Lower leg skin (tissue), 3 donors: Measurements from ENCODE around the gene CLNS1A.

Source experiments
- POLR2A ChIP-seq, 2 donors: fragments of 450-650 bp; IDR thresholded peaks; one replicate each; pipeline ENCODE4 v1.6.1; 2016 to 2017; ENCODE audit warnings: antibody characterized with exemption in 2 of 2, mild to moderate bottlenecking in 1 of 2, moderate library complexity in 1 of 2
- TF ChIP-seq, protein P1 (sequence below), 3 donors: fragments of 450-650 bp; IDR thresholded peaks; one replicate each; pipeline ENCODE4 v1.5.1; 2016; ENCODE audit warnings: antibody characterized with exemption in 3 of 3, mild to moderate bottlenecking in 3 of 3, moderate library complexity in 2 of 3

DNA sequence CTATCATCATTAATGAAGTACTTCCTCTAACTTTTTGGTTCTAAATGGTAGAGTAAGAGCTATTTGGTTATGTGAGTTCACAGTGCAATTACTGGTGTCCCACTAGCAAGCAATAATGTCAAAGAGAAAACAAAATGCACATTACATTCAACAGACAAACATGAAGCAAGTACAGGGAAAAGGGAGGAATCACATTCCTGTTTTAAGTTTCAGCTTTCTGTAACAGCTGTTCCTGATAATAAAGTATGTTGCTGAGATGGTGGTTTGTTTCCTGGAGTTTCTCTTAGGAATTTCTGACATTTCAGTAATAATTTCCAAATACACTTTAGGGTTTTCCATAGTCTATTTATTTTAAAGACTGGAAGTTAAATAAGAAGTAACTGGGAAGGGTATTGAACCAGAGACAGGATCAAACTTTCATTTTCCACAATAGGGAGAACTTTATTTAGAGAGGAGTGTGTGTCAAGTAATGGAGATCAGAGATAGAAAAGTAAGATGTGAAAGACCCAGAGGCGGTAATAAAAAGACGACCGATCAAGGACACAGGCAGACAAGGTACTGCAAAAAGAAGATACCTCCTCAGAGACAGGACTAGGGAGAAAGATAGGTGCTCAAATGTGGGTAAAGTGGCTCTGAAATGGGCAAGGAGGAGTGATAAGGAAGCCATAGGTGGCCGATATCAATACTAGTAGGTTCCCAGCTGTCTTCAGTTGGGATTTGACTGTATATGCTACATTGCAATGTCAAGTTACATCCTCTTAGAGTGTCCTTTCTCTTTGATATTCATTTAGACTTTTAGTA is 20.8 kb upstream of the CLNS1A start:
- TF ChIP-seq, protein P1, sequence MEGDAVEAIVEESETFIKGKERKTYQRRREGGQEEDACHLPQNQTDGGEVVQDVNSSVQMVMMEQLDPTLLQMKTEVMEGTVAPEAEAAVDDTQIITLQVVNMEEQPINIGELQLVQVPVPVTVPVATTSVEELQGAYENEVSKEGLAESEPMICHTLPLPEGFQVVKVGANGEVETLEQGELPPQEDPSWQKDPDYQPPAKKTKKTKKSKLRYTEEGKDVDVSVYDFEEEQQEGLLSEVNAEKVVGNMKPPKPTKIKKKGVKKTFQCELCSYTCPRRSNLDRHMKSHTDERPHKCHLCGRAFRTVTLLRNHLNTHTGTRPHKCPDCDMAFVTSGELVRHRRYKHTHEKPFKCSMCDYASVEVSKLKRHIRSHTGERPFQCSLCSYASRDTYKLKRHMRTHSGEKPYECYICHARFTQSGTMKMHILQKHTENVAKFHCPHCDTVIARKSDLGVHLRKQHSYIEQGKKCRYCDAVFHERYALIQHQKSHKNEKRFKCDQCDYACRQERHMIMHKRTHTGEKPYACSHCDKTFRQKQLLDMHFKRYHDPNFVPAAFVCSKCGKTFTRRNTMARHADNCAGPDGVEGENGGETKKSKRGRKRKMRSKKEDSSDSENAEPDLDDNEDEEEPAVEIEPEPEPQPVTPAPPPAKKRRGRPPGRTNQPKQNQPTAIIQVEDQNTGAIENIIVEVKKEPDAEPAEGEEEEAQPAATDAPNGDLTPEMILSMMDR (IDR thresholded peaks at IDR 0.05): no peak
- no peak for TF ChIP-seq POLR2A (IDR thresholded peaks at IDR 0.05)
